ENCODE measurements around the gene MIAT. TPM values are rescaled to one million over a fixed set of nuclear protein-coding genes. Genes with fewer than 3 reads are reported as not detected.

The MIAT gene
- total and polyA plus RNA-seq, 9 of the 15 experiments (the other 6 are each of a cell fraction or from before 2014, with no cell fraction given): 0.03 to 0.93 (median 0.34) TPM

- TF ChIP-seq DMBX1 (CRISPR knock-in tag; IDR thresholded peaks at IDR 0.05; ENCODE audit: borderline replicate concordance) (peak; percentile 81; the same call in 1 of the 2 replicates), ZNF644 (tag; IDR thresholded peaks at IDR 0.05; ENCODE audit: low read depth) (0 out of 2 replicates have a peak, but pooled peaks have one; percentile 40), L3MBTL2 (IDR thresholded peaks at IDR 0.05) (peak; percentile 68), NR2C1 (IDR thresholded peaks at IDR 0.05) (no peak), NR2C1 (tag; IDR thresholded peaks at IDR 0.05) (peak; percentile 45; the same call in 1 of the 2 replicates), ERF (CRISPR knock-in tag; IDR thresholded peaks at IDR 0.05) (0 out of 2 replicates have a peak, but pooled peaks have one; percentile 48), ARNT (IDR thresholded peaks at IDR 0.05) (no peak), CREB3 (tag; conservative IDR thresholded peaks at IDR 0.05; ENCODE audit: low read depth) (peak; percentile 44; the same call in 1 of the 2 replicates), NR4A1 (CRISPR knock-in tag; IDR thresholded peaks at IDR 0.05) (no peak), NR4A1 (tag; IDR thresholded peaks at IDR 0.05) (peak; percentile 79; the same call in 1 of the 2 replicates), PYGO2 (tag; IDR thresholded peaks at IDR 0.05) (0 out of 2 replicates have a peak, but pooled peaks have one; percentile 9)
- TF ChIP-seq, protein P1, sequence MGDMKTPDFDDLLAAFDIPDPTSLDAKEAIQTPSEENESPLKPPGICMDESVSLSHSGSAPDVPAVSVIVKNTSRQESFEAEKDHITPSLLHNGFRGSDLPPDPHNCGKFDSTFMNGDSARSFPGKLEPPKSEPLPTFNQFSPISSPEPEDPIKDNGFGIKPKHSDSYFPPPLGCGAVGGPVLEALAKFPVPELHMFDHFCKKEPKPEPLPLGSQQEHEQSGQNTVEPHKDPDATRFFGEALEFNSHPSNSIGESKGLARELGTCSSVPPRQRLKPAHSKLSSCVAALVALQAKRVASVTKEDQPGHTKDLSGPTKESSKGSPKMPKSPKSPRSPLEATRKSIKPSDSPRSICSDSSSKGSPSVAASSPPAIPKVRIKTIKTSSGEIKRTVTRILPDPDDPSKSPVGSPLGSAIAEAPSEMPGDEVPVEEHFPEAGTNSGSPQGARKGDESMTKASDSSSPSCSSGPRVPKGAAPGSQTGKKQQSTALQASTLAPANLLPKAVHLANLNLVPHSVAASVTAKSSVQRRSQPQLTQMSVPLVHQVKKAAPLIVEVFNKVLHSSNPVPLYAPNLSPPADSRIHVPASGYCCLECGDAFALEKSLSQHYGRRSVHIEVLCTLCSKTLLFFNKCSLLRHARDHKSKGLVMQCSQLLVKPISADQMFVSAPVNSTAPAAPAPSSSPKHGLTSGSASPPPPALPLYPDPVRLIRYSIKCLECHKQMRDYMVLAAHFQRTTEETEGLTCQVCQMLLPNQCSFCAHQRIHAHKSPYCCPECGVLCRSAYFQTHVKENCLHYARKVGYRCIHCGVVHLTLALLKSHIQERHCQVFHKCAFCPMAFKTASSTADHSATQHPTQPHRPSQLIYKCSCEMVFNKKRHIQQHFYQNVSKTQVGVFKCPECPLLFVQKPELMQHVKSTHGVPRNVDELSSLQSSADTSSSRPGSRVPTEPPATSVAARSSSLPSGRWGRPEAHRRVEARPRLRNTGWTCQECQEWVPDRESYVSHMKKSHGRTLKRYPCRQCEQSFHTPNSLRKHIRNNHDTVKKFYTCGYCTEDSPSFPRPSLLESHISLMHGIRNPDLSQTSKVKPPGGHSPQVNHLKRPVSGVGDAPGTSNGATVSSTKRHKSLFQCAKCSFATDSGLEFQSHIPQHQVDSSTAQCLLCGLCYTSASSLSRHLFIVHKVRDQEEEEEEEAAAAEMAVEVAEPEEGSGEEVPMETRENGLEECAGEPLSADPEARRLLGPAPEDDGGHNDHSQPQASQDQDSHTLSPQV (IDR thresholded peaks at IDR 0.05): peak; percentile 91
These were observed 26.1 kb upstream of the MIAT start (continued) for GRCh38 chr22:26631282-26631681.
